BE2C (cell line): ENCODE results near the gene GNAL.

ENCODE experiments used
- DNase-seq: peaks from one replicate; pipeline ENCODE4 v3.0.0-alpha.2; 2020
- H3K27me3 ChIP-seq: fragments of 250-450 bp; sonication (Bioruptor Pico); 2 replicates; pipeline ENCODE4 v1.5.1; 2020; ENCODE audit warnings: mild to moderate bottlenecking
- H3K36me3 ChIP-seq: fragments of 250-450 bp; sonication (Bioruptor Pico); 2 replicates; pipeline ENCODE4 v1.5.1; 2020; ENCODE audit warnings: mild to moderate bottlenecking
- H3K4me1 ChIP-seq: fragments of 250-450 bp; sonication (Bioruptor Pico); 2 replicates; pipeline ENCODE4 v1.5.1; 2020
- H3K4me3 ChIP-seq: 2 replicates; pipeline ENCODE4 v1.5.1; 2011; ENCODE audit warnings: low read depth, low read length
- H3K9me3 ChIP-seq: fragments of 250-450 bp; sonication (Bioruptor Pico); 2 replicates; pipeline ENCODE4 v1.5.1; 2020
- TF ChIP-seq, protein P1 (sequence below): IDR thresholded peaks from 2 replicates; pipeline ENCODE4 v1.5.1; 2012; ENCODE audit warnings: mild to moderate bottlenecking, low read depth, low read length

GNAL gene

DNA sequence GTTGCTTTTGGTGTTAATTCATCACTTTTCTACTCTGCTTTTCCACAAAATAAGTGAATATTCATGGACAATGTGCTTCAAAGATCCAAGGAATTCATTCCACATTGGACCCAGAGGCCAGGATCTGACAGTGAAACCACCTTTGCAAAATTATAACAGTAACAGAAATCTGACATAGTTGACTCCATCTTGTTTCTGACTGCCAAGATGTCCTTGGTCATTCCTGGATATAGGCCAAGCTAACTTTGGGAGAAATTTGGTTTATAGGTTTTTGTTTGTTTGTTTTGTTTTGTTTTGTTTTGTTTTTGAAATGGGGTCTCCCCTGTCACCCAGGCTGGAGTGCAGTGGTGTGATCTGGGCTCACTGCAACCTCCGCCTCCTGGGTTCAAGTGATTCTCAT lies 208.7 kb downstream of the GNAL start:
- Histone ChIP-seq H3K9me3 (no peaks in the 10 kb centered on the region), H3K4me1 (no peaks in the 10 kb centered on the region), H3K36me3 (no peaks in the 10 kb centered on the region), H3K27me3 (no peaks in the 10 kb centered on the region), H3K4me3 (no peak overlapping the region)
- no peak for DNase-seq
- TF ChIP-seq, protein P1, sequence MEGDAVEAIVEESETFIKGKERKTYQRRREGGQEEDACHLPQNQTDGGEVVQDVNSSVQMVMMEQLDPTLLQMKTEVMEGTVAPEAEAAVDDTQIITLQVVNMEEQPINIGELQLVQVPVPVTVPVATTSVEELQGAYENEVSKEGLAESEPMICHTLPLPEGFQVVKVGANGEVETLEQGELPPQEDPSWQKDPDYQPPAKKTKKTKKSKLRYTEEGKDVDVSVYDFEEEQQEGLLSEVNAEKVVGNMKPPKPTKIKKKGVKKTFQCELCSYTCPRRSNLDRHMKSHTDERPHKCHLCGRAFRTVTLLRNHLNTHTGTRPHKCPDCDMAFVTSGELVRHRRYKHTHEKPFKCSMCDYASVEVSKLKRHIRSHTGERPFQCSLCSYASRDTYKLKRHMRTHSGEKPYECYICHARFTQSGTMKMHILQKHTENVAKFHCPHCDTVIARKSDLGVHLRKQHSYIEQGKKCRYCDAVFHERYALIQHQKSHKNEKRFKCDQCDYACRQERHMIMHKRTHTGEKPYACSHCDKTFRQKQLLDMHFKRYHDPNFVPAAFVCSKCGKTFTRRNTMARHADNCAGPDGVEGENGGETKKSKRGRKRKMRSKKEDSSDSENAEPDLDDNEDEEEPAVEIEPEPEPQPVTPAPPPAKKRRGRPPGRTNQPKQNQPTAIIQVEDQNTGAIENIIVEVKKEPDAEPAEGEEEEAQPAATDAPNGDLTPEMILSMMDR, result no peak

DNA sequence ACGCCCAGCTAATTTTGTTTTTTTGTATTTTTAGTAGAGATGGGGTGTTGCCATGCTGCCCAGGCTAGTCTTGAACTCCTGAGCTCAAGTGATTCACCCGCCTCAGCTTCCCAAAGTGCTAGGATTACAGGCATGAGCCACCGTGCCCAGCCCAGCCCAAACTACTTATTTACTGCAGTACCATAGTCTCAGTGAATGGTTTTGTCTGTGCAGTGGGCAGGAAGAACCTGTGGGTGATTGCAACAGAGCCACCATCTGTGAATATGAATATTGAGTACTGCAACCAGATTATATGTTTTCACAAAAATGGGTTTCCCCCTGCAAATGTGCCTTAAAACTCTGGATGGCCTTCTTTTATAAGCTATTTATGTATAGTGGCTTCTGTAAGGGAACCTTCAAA lies 210.0 kb downstream of the GNAL start:
- Histone ChIP-seq H3K4me3 (no peak overlapping the region), H3K27me3 (no peaks in the 10 kb centered on the region), H3K36me3 (no peaks in the 10 kb centered on the region), H3K9me3 (no peaks in the 10 kb centered on the region), H3K4me1 (no peaks in the 10 kb centered on the region)
- DNase-seq, result no peak
- TF ChIP-seq, protein P1, result no peak

DNA sequence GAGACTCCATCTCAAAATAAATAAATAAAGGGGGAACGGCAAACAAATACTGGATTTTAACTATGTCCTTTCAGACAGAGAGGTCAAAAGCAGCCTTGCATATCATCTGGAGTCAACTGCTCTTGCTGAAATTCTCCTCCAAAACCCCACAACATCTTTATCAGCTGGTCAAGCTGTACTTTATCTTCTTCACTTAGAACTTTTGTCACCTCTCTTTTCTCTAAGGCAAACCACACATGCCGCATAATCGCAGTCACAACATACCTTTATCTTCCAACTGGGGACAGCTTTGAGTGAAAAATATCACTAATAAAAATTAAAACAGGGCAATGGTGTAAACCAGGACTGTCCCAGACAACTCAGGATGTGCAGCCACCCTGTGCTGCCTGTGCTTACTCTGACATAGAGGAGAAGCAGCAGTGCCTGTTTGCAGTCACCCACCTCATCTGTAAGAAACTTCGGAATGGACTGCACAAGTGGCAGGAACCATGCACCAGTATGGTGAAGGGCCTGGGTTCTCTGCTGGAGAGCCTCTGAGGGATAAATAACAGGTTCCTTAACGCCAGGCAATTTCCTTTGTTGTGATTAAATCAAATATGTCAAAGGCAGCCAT lies 212.9 kb downstream of the GNAL start:
- H3K36me3 ChIP-seq, result no peaks in the 10 kb centered on the region
- TF ChIP-seq, protein P1, result no peak
- H3K27me3 ChIP-seq, result no peaks in the 10 kb centered on the region
- no peaks in the 10 kb centered on the region for H3K9me3 ChIP-seq
- no peak overlapping the region for H3K4me3 ChIP-seq
- DNase-seq, result no peak
- no peaks in the 10 kb centered on the region for H3K4me1 ChIP-seq

DNA sequence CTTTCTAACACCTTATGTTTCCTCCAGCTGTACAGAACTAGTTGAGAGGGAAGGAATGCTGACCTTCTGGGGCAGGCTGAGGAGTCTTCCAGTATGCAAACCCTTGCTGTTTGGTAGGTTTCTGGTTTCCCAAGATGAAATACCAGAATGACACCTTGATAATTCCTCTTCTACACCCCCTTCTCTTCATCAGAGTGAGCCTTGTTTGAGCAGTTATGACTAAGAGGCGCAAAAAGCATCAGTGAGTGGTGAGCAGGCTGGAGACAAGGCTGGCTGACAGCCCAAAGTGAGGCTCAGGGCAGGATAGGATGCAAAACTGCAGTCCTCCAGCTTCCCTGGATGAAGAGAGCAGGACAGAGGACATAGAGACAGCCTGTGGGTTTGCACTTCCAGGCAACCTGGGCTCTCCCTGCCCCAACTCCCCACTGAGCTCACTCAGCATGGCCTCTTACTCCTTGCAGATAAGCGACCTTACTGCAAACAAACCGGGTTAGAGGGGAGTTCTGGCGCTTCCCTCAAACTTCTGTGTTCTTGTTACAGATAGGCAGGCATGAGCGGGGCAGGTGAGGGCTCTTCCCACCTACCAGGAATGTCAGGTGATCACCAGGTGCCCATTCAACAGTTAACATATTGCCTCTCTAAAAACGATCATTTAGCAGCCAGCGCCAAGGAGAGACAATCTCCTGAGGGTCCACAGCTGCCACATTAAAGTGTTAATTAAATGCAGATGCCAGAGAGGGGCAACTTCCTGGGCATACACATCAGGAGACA lies 213.6 kb downstream of the GNAL start:
- no peak for DNase-seq
- TF ChIP-seq, protein P1, result no peak

DNA sequence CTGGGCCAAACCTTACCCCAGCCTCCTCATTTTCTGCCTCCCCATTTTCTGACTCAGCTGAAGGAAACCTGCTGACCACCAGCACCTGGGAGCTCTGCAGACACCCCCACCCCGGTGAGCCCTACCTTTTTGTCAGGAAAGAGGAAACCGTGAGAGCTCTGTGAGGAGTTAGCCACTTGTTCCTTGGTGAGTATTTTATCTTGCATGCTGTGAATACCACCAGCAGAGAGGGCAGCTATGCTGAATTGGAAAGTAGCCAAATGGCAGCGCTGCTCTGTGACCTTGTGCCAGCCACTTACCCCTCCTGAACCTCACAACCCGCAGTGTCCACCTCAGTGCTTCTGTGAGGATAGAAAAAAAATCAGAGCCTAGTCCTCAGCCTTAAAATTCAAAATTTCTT lies 216.5 kb downstream of the GNAL start:
- DNase-seq, result no peak
- Histone ChIP-seq H3K4me3 (no peak overlapping the region), H3K9me3 (no peaks in the 10 kb centered on the region), H3K36me3 (no peaks in the 10 kb centered on the region), H3K27me3 (no peaks in the 10 kb centered on the region), H3K4me1 (no peaks in the 10 kb centered on the region)
- TF ChIP-seq, protein P1, result no peak

More for the DNA sequence above, 213.6 kb downstream of the GNAL start:
- Histone ChIP-seq H3K4me1 (no peaks in the 10 kb centered on the region), H3K4me3 (no peak overlapping the region), H3K9me3 (no peaks in the 10 kb centered on the region), H3K36me3 (no peaks in the 10 kb centered on the region), H3K27me3 (no peaks in the 10 kb centered on the region)

DNA sequence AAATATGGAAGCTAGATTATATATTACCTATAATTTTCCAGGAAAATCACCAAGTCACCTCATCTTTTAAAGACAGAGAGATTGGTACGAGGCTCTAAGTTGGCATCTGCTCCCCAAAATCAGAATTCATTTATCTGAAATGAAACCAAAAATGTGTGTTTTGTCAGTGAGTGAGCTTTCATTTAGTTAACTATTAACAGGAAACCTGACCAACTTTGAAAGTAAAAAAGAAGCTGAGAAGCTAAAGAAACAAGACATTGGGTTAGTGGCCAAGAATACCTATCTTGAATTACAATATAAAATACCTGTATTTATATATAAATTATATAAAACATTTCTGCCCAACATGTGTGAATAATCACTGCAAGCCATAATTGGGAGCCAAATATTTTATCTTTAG lies 217.1 kb downstream of the GNAL start:
- Histone ChIP-seq H3K27me3 (no peaks in the 10 kb centered on the region), H3K4me3 (no peak overlapping the region), H3K36me3 (no peaks in the 10 kb centered on the region), H3K4me1 (no peaks in the 10 kb centered on the region), H3K9me3 (no peaks in the 10 kb centered on the region)
- TF ChIP-seq, protein P1, result no peak
- no peak for DNase-seq
